Measurements from ENCODE around the gene GMEB2.

GMEB2 gene

GRCh38 chr20:63545814-63546213 is 81.1 kb downstream of the GMEB2 start:
- H3K9me3 Mint-ChIP-seq: no peaks in the 10 kb centered on the region
- H3K27me3 Mint-ChIP-seq (ENCODE audit: low read depth, poor library complexity): peaks cover 31% of the 10 kb centered on the region
- DNase-seq: no peak
- H3K27ac Mint-ChIP-seq: no peak overlapping the region
- TF ChIP-seq CTCF (IDR thresholded peaks at IDR 0.05): no peak
- H3K36me3 Mint-ChIP-seq (ENCODE audit: low read depth): no peaks in the 10 kb centered on the region
- peaks cover 2% of the 10 kb centered on the region for H3K4me1 Mint-ChIP-seq
- no peak overlapping the region for H3K4me3 Mint-ChIP-seq

- DNase-seq: no peak
- Mint-ChIP-seq H3K4me3 (no peak overlapping the region), H3K9me3 (no peaks in the 10 kb centered on the region), H3K27me3 (ENCODE audit: low read depth, poor library complexity) (peaks cover 27% of the 10 kb centered on the region), H3K27ac (no peak overlapping the region), H3K4me1 (no peaks in the 10 kb centered on the region), H3K36me3 (ENCODE audit: low read depth) (no peaks in the 10 kb centered on the region)
- no peak for TF ChIP-seq CTCF (IDR thresholded peaks at IDR 0.05)
Observed at GRCh38 chr20:63544958-63545516, 81.9 kb downstream of the GMEB2 start.

- DNase-seq: no peak
- Mint-ChIP-seq H3K27me3 (ENCODE audit: low read depth, poor library complexity) (peaks cover 26% of the 10 kb centered on the region), H3K36me3 (ENCODE audit: low read depth) (no peaks in the 10 kb centered on the region), H3K9me3 (no peaks in the 10 kb centered on the region), H3K27ac (no peak overlapping the region), H3K4me3 (no peak overlapping the region), H3K4me1 (no peaks in the 10 kb centered on the region)
- TF ChIP-seq CTCF (IDR thresholded peaks at IDR 0.05): no peak
Observed at GRCh38 chr20:63544241-63544957, 82.5 kb downstream of the GMEB2 start.

GRCh38 chr20:63543733-63544132 is 83.2 kb downstream of the GMEB2 start:
- Mint-ChIP-seq H3K36me3 (ENCODE audit: low read depth) (no peaks in the 10 kb centered on the region), H3K27me3 (ENCODE audit: low read depth, poor library complexity) (peaks cover 22% of the 10 kb centered on the region), H3K4me1 (no peaks in the 10 kb centered on the region), H3K9me3 (no peaks in the 10 kb centered on the region), H3K27ac (no peak overlapping the region), H3K4me3 (no peak overlapping the region)
- no peak for DNase-seq
- no peak for TF ChIP-seq CTCF (IDR thresholded peaks at IDR 0.05)

GRCh38 chr20:63543131-63543530 is 83.8 kb downstream of the GMEB2 start:
- no peak for TF ChIP-seq CTCF (IDR thresholded peaks at IDR 0.05)
- H3K36me3 Mint-ChIP-seq (ENCODE audit: low read depth): no peaks in the 10 kb centered on the region
- no peak overlapping the region for H3K27ac Mint-ChIP-seq
- H3K4me3 Mint-ChIP-seq: no peak overlapping the region
- H3K9me3 Mint-ChIP-seq: no peaks in the 10 kb centered on the region
- H3K27me3 Mint-ChIP-seq (ENCODE audit: low read depth, poor library complexity): peaks cover 19% of the 10 kb centered on the region
- no peaks in the 10 kb centered on the region for H3K4me1 Mint-ChIP-seq
- no peak for DNase-seq

- TF ChIP-seq CTCF (IDR thresholded peaks at IDR 0.05): no peak
- DNase-seq: no peak
- Mint-ChIP-seq H3K9me3 (no peaks in the 10 kb centered on the region), H3K4me3 (no peak overlapping the region), H3K4me1 (no peaks in the 10 kb centered on the region), H3K27me3 (ENCODE audit: low read depth, poor library complexity) (peaks cover 19% of the 10 kb centered on the region), H3K36me3 (ENCODE audit: low read depth) (no peaks in the 10 kb centered on the region), H3K27ac (no peak overlapping the region)
Observed at GRCh38 chr20:63542696-63543095, 84.2 kb downstream of the GMEB2 start.

Measured in nephron progenitor cell (in vitro differentiated cells).